SU-DHL-6 (cell line): ENCODE data around the gene EIF6.

Experiments
- H2AFZ ChIP-seq: fragments of 200-600 bp; sonication (generic); 2 replicates; pipeline ENCODE4 v1.6.1; 2014; ENCODE audit warnings: low read depth, mild to moderate bottlenecking, moderate library complexity, mixed read lengths, antibody characterized with exemption, low read length; ENCODE audit not compliant: severe bottlenecking
- H3F3A ChIP-seq: fragments of 200-600 bp; shearing (Covaris generic); 2 replicates; pipeline ENCODE4 v1.6.0; 2016; ENCODE audit warnings: antibody characterized with exemption, mild to moderate bottlenecking; ENCODE audit not compliant: insufficient read depth
- H3K27ac ChIP-seq: fragments of 200-600 bp; sonication (generic); 2 replicates; pipeline ENCODE4 v1.5.1; 2016; ENCODE audit warnings: low read depth, mild to moderate bottlenecking, low read length, moderate library complexity, mixed read lengths
- H3K27me3 ChIP-seq: fragments of 200-600 bp; sonication (generic), shearing (Covaris generic); 2 replicates; pipeline ENCODE4 v1.6.0; 2014; ENCODE audit warnings: mild to moderate bottlenecking, low read length
- H3K36me3 ChIP-seq: fragments of 200-600 bp; sonication (generic); 2 replicates; pipeline ENCODE4 v1.6.1; 2014; ENCODE audit warnings: mild to moderate bottlenecking, low read length, mixed read lengths
- H3K4me2 ChIP-seq: fragments of 300-600, 200-600 bp; shearing (Covaris generic), sonication (generic); 2 replicates; pipeline ENCODE4 v1.6.0; 2014; ENCODE audit warnings: low read length, low read depth, mild to moderate bottlenecking; ENCODE audit not compliant: poor library complexity, severe bottlenecking
- H3K4me3 ChIP-seq: fragments of 200-600 bp; sonication (generic); 2 replicates; pipeline ENCODE4 v1.5.1; 2014; ENCODE audit warnings: antibody characterized with exemption, low read length, mild to moderate bottlenecking, mixed read lengths; ENCODE audit not compliant: insufficient read depth, poor library complexity, severe bottlenecking
- H3K79me2 ChIP-seq: fragments of 200-600 bp; sonication (generic); 2 replicates; pipeline ENCODE4 v1.6.1; 2014; ENCODE audit warnings: mild to moderate bottlenecking, low read length, moderate library complexity; ENCODE audit not compliant: insufficient read depth
- H3K9ac ChIP-seq: fragments of 200-600 bp; sonication (generic); 2 replicates; pipeline ENCODE4 v1.7.0; 2014; ENCODE audit warnings: mild to moderate bottlenecking, low read length
- H3K9me2 ChIP-seq: fragments of 200-600 bp; sonication (generic); replicated peaks from 2 replicates; pipeline ENCODE4 v1.6.1; 2014; ENCODE audit warnings: low read length; ENCODE audit not compliant: insufficient read depth
- H3K9me3 ChIP-seq: fragments of 200-600 bp; sonication (generic); 2 replicates; pipeline ENCODE4 v1.6.1; 2014; ENCODE audit warnings: low read length, mixed read lengths; ENCODE audit not compliant: insufficient read depth
- H4K20me1 ChIP-seq: fragments of 200-600 bp; sonication (generic); 2 replicates; pipeline ENCODE4 v1.6.1; 2014; ENCODE audit warnings: low read depth, mild to moderate bottlenecking, antibody characterized with exemption, low read length, moderate library complexity, mixed read lengths
- CTCF ChIP-seq: fragments of 200-600 bp; sonication (generic); IDR thresholded peaks from one replicate; pipeline ENCODE4 v1.5.1; 2017; ENCODE audit warnings: antibody characterized with exemption, mild to moderate bottlenecking, low read length, moderate library complexity; ENCODE audit not compliant: insufficient read depth, poor library complexity, severe bottlenecking
- EZH2phosphoT487 ChIP-seq: fragments of 200-600 bp; sonication (generic), shearing (Covaris generic); conservative IDR thresholded peaks from 2 replicates; pipeline ENCODE4 v1.6.1; 2018; ENCODE audit warnings: mild to moderate bottlenecking, antibody characterized with exemption, low read length, moderate library complexity, mixed read lengths

The EIF6 gene

GRCh38 chr20:35277531-35278395 is 6.8 kb downstream of the EIF6 start, which contains the start of gene MMP24OS:
Gene MMP24OS, minus strand, starts transcription at chr20:35278122. Its CDS starts 193 bp downstream, at chr20:35277929.
- Histone ChIP-seq H3K9me3 (no peaks in the 10 kb centered on the region), H4K20me1 (no peaks in the 10 kb centered on the region), H3K4me2 (peak within 1 kb of the TSS; percentile 89), H3K36me3 (0 out of 2 replicates have a peak, but pooled peaks cover 6% of the 10 kb centered on the region), H3K4me3 (peak within 1 kb of the TSS; percentile 75), H3F3A (peaks cover 20% of the 10 kb centered on the region), H2AFZ (peak within 1 kb of the TSS; percentile 55), H3K79me2 (peaks cover 17% of the 10 kb centered on the region; the same call in 1 of the 2 replicates), H3K9me2 (no peaks in the 10 kb centered on the region), H3K27ac (peak within 1 kb of the TSS; percentile 74), H3K9ac (peak within 1 kb of the TSS; percentile 84), H3K27me3 (no peaks in the 10 kb centered on the region)
- TF ChIP-seq CTCF: no peak
- TF ChIP-seq EZH2phosphoT487: no peak

- Histone ChIP-seq H3K4me3 (peak overlapping the region; percentile 75), H3F3A (peaks cover 20% of the 10 kb centered on the region), H3K9me3 (no peaks in the 10 kb centered on the region), H3K27ac (peak overlapping the region; percentile 74), H3K27me3 (no peaks in the 10 kb centered on the region), H3K9me2 (no peaks in the 10 kb centered on the region), H2AFZ (peak overlapping the region; percentile 55), H4K20me1 (no peaks in the 10 kb centered on the region), H3K36me3 (0 out of 2 replicates have a peak, but pooled peaks cover 4% of the 10 kb centered on the region), H3K4me2 (peak overlapping the region; percentile 89), H3K9ac (peak overlapping the region; percentile 84), H3K79me2 (peaks cover 10% of the 10 kb centered on the region; the same call in 1 of the 2 replicates)
- TF ChIP-seq EZH2phosphoT487 (no peak), CTCF (no peak)
Observed at GRCh38 chr20:35277127-35277526, 7.4 kb downstream of the EIF6 start.

GRCh38 chr20:35276408-35276807 is 8.2 kb downstream of the EIF6 start:
- Histone ChIP-seq H3K79me2 (peaks cover 9% of the 10 kb centered on the region; the same call in 1 of the 2 replicates), H3K27ac (no peak overlapping the region), H3K27me3 (no peaks in the 10 kb centered on the region), H3K9me2 (no peaks in the 10 kb centered on the region), H3K4me3 (peak overlapping the region; percentile 75), H3K4me2 (peak overlapping the region; percentile 89), H3F3A (peaks cover 20% of the 10 kb centered on the region), H3K36me3 (0 out of 2 replicates have a peak, but pooled peaks cover 4% of the 10 kb centered on the region), H3K9me3 (no peaks in the 10 kb centered on the region), H3K9ac (peak overlapping the region; percentile 84), H2AFZ (no peak overlapping the region), H4K20me1 (no peaks in the 10 kb centered on the region)
- TF ChIP-seq EZH2phosphoT487 (no peak), CTCF (no peak)
